GM23248 (cell line): ENCODE results near the gene ICA1. TPM values are rescaled to one million over a fixed set of nuclear protein-coding genes. Genes with fewer than 3 reads are reported as not detected.

Source experiments
- DNase-seq: peaks from one replicate; pipeline ENCODE4 v3.0.0-alpha.2; 2015
- H2AFZ ChIP-seq: fragments of 200-600 bp; sonication (generic); 2 replicates; pipeline ENCODE4 v1.6.1; 2016; ENCODE audit warnings: antibody characterized with exemption
- H3F3A ChIP-seq: fragments of 200-600 bp; sonication (generic); 2 replicates; pipeline ENCODE4 v1.6.1; 2016; ENCODE audit warnings: mild to moderate bottlenecking, antibody characterized with exemption, mixed run types; ENCODE audit not compliant: insufficient read depth
- H3K27ac ChIP-seq: fragments of 200-600 bp; sonication (generic); 2 replicates; pipeline ENCODE4 v1.5.1; 2016; ENCODE audit warnings: mild to moderate bottlenecking
- H3K27me3 ChIP-seq: fragments of 200-600 bp; sonication (generic); replicated peaks from 2 replicates; pipeline ENCODE4 v1.6.1; 2016; ENCODE audit warnings: mild to moderate bottlenecking; ENCODE audit not compliant: insufficient read depth
- H3K36me3 ChIP-seq: fragments of 200-600 bp; sonication (generic); 2 replicates; pipeline ENCODE4 v1.6.1; 2016; ENCODE audit warnings: low read depth, mild to moderate bottlenecking
- H3K4me1 ChIP-seq: fragments of 200-600 bp; sonication (generic); 2 replicates; pipeline ENCODE4 v1.6.1; 2016; ENCODE audit warnings: mild to moderate bottlenecking; ENCODE audit not compliant: insufficient read depth
- H3K4me2 ChIP-seq: fragments of 200-600 bp; sonication (generic); one replicate; pipeline ENCODE4 v1.6.1; 2016; ENCODE audit warnings: mild to moderate bottlenecking; ENCODE audit not compliant: unreplicated experiment
- H3K4me3 ChIP-seq: fragments of 200-600 bp; sonication (generic); 2 replicates; pipeline ENCODE4 v1.5.1; 2016; ENCODE audit warnings: mild to moderate bottlenecking
- H3K79me2 ChIP-seq: fragments of 200-600 bp; sonication (generic); 2 replicates; pipeline ENCODE4 v1.6.1; 2016; ENCODE audit warnings: mild to moderate bottlenecking; ENCODE audit not compliant: insufficient read depth
- H3K9ac ChIP-seq: fragments of 200-600 bp; sonication (generic); 2 replicates; pipeline ENCODE4 v1.6.1; 2016; ENCODE audit warnings: mild to moderate bottlenecking
- H3K9me2 ChIP-seq: fragments of 200-600 bp; sonication (generic); 2 replicates; pipeline ENCODE4 v1.6.1; 2016; ENCODE audit warnings: mixed run types, mild to moderate bottlenecking, moderate library complexity; ENCODE audit not compliant: insufficient read depth
- H3K9me3 ChIP-seq: fragments of 200-600 bp; sonication (generic); one replicate; pipeline ENCODE4 v1.6.1; 2017; ENCODE audit warnings: low read depth
- H4K20me1 ChIP-seq: fragments of 200-600 bp; sonication (generic); 2 replicates; pipeline ENCODE4 v1.6.0; 2016; ENCODE audit not compliant: insufficient read depth
- EZH2 ChIP-seq: fragments of 200-600 bp; sonication (generic); IDR thresholded peaks from 2 replicates; pipeline ENCODE4 v1.6.1; 2018; ENCODE audit warnings: antibody characterized with exemption, mild to moderate bottlenecking; ENCODE audit not compliant: insufficient read depth, poor library complexity, severe bottlenecking
- EZH2phosphoT487 ChIP-seq: fragments of 200-600 bp; sonication (generic); IDR thresholded peaks from 2 replicates; pipeline ENCODE4 v1.6.1; 2018; ENCODE audit warnings: antibody characterized with exemption, moderate library complexity, mild to moderate bottlenecking, low read depth; ENCODE audit not compliant: insufficient read depth
- WGBS, 2 experiments: methylation state at CpG; one replicate each; pipeline ENCODE4 v1.1.6; 2015 to 2017; ENCODE audit warnings: low lambda C conversion rate in 2 of 2, low coverage in 1 of 2; ENCODE audit errors: missing lambda C conversion rate in 2 of 2; 5-methylcytosine and 5-hydroxymethylcytosine counted together
- in situ Hi-C: fragments of 300-500 bp; cut with MboI; formaldehyde crosslinking; loops from 2 replicates; pipeline ENCODE4 v1.15.0; 2020
- polyA plus RNA-seq: library from polyadenylated mRNA; unstranded; fragments of >200 nt; fragmentation: Nextera tagmentation; extraction: Ambion mirVana; gene quantifications from 2 replicates; pipeline ENCODE4 v1.2.1, GENCODE V29; 2016
- total RNA-seq: library from RNA; depleted of rRNA; stranded (reverse); fragments of >200 nt; shearing (Covaris generic); gene quantifications from 2 replicates; pipeline ENCODE4 v1.2.3, GENCODE V29; 2014

Gene ICA1
- total and polyA plus RNA-seq, 2 experiments from 2014 or later, result not detected

GRCh38 chr7:8160250-8160649, 101.7 kb downstream of the ICA1 start:
- Histone ChIP-seq H3K27me3 (no peaks in the 10 kb centered on the region), H3K4me3 (no peak overlapping the region), H4K20me1 (no peaks in the 10 kb centered on the region), H3F3A (no peaks in the 10 kb centered on the region), H3K4me2 (no peak overlapping the region), H3K9me3 (no peaks in the 10 kb centered on the region), H3K4me1 (no peaks in the 10 kb centered on the region), H3K9me2 (no peaks in the 10 kb centered on the region), H3K79me2 (no peaks in the 10 kb centered on the region), H2AFZ (no peak overlapping the region), H3K36me3 (no peaks in the 10 kb centered on the region), H3K9ac (no peak overlapping the region), H3K27ac (no peak overlapping the region)
- no peak for DNase-seq
- in situ Hi-C loops, result no loop called here
- no peak for TF ChIP-seq EZH2
- no peak for TF ChIP-seq EZH2phosphoT487
- WGBS, 2 experiments, result 51 to 66% methylated on average over 3 of the region's 3 CpGs

- Histone ChIP-seq H3K27ac (no peak overlapping the region), H3K9me3 (no peaks in the 10 kb centered on the region), H2AFZ (no peak overlapping the region), H3K4me2 (no peak overlapping the region), H4K20me1 (no peaks in the 10 kb centered on the region), H3F3A (no peaks in the 10 kb centered on the region), H3K36me3 (no peaks in the 10 kb centered on the region), H3K9me2 (no peaks in the 10 kb centered on the region), H3K9ac (no peak overlapping the region), H3K27me3 (no peaks in the 10 kb centered on the region), H3K4me1 (no peaks in the 10 kb centered on the region), H3K4me3 (no peak overlapping the region), H3K79me2 (no peaks in the 10 kb centered on the region)
- TF ChIP-seq EZH2phosphoT487 (no peak), EZH2 (no peak)
- no peak for DNase-seq
- in situ Hi-C loops, result no loop called here
- WGBS, 2 experiments, result 64 to 78% methylated on average over 2 of the region's 2 CpGs
These were observed 102.4 kb downstream of the ICA1 start for GRCh38 chr7:8159595-8159994.

- H3K27me3 ChIP-seq, result no peaks in the 10 kb centered on the region
- H3K4me1 ChIP-seq, result no peaks in the 10 kb centered on the region
- no peak overlapping the region for H3K27ac ChIP-seq
- no peaks in the 10 kb centered on the region for H3K36me3 ChIP-seq
- no peak overlapping the region for H3K4me2 ChIP-seq
- in situ Hi-C loops, result no loop called here
- no peaks in the 10 kb centered on the region for H3K79me2 ChIP-seq
- H2AFZ ChIP-seq, result no peak overlapping the region
- no peak overlapping the region for H3K4me3 ChIP-seq
- no peaks in the 10 kb centered on the region for H3K9me2 ChIP-seq
- 46 to 59% methylated on average over 1 of the region's 1 CpG for WGBS, 2 experiments
- DNase-seq, result no peak
- H3K9ac ChIP-seq, result no peak overlapping the region
- no peaks in the 10 kb centered on the region for H3F3A ChIP-seq
- TF ChIP-seq EZH2 (no peak), EZH2phosphoT487 (no peak)
- H4K20me1 ChIP-seq, result no peaks in the 10 kb centered on the region
- no peaks in the 10 kb centered on the region for H3K9me3 ChIP-seq
These were observed 104.7 kb downstream of the ICA1 start for GRCh38 chr7:8157296-8157695.

DNA sequence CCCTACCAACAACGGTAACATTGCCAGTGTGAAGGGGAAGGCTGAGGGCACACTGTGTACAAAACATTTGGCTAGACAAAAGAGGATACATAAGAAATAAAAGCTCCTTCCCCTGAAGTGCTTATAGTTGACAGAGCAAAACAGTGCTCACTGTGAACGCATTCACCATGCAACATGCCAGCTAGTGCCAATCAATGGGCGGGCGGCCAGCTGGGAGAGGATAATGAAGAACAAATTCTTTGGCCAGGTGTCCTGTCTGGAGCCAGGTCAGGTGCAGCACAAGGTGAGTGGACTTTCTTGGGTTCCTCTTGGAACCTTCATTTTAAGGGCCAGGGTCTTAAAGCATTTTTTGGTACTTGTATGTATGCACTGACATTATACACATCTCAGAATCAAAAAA, 106.1 kb downstream of the ICA1 start:
- H3K9me2 ChIP-seq, result no peaks in the 10 kb centered on the region
- no peak overlapping the region for H3K9ac ChIP-seq
- H3K4me3 ChIP-seq, result no peak overlapping the region
- no peak overlapping the region for H3K27ac ChIP-seq
- H3K9me3 ChIP-seq, result no peaks in the 10 kb centered on the region
- in situ Hi-C loops, result no loop called here
- 57 to 64% methylated on average over 4 of the region's 4 CpGs for WGBS, 2 experiments
- no peaks in the 10 kb centered on the region for H3F3A ChIP-seq
- H3K79me2 ChIP-seq, result no peaks in the 10 kb centered on the region
- no peak overlapping the region for H2AFZ ChIP-seq
- no peaks in the 10 kb centered on the region for H3K36me3 ChIP-seq
- H3K27me3 ChIP-seq, result no peaks in the 10 kb centered on the region
- H3K4me2 ChIP-seq, result no peak overlapping the region
- no peak for DNase-seq
- TF ChIP-seq EZH2 (no peak), EZH2phosphoT487 (no peak)
- no peaks in the 10 kb centered on the region for H3K4me1 ChIP-seq
- H4K20me1 ChIP-seq, result no peaks in the 10 kb centered on the region

- in situ Hi-C loops, result no loop called here
- H2AFZ ChIP-seq, result no peak overlapping the region
- no peak overlapping the region for H3K4me3 ChIP-seq
- H3F3A ChIP-seq, result no peaks in the 10 kb centered on the region
- no peaks in the 10 kb centered on the region for H3K79me2 ChIP-seq
- H4K20me1 ChIP-seq, result no peaks in the 10 kb centered on the region
- H3K27ac ChIP-seq, result no peak overlapping the region
- no peaks in the 10 kb centered on the region for H3K36me3 ChIP-seq
- no peaks in the 10 kb centered on the region for H3K9me3 ChIP-seq
- no peaks in the 10 kb centered on the region for H3K4me1 ChIP-seq
- no peaks in the 10 kb centered on the region for H3K27me3 ChIP-seq
- 27 to 30% methylated on average over 2 of the region's 2 CpGs for WGBS, 2 experiments
- H3K9ac ChIP-seq, result no peak overlapping the region
- no peak for DNase-seq
- no peak overlapping the region for H3K4me2 ChIP-seq
- TF ChIP-seq EZH2phosphoT487 (no peak), EZH2 (no peak)
- no peaks in the 10 kb centered on the region for H3K9me2 ChIP-seq
These were observed 107.7 kb downstream of the ICA1 start for GRCh38 chr7:8154272-8154671.
